H1 (cell line): ENCODE results near the gene CHST1. TPM values are rescaled to one million over a fixed set of nuclear protein-coding genes. Genes with fewer than 3 reads are reported as not detected.

ENCODE experiments used
- CTCF ChIA-PET: fragments of 300-600 bp; sonication (Branson Sonifier 250); formaldehyde crosslinking; loops from one replicate; lab custom pipeline; 2021; ENCODE audit not compliant: partially characterized antibody; lab: Charles Lee
- POLR2A ChIA-PET: fragments of 300-600 bp; sonication (Branson Sonifier 250); formaldehyde crosslinking; loops from one replicate; lab custom pipeline; 2021; ENCODE audit warnings: inconsistent platforms; ENCODE audit not compliant: partially characterized antibody; lab: Charles Lee
- DNase-seq, 2 experiments: peaks; one replicate each; pipeline versions ENCODE4 v3.0.0 to v3.0.0-alpha.2; 2010 to 2022; ENCODE audit warnings: low spot score in 2 of 2, low read depth in 1 of 2, mixed read lengths in 1 of 2
- FAIRE-seq: peaks from 2 replicates; lab custom pipeline; 2011; peaks lifted over from hg19 to GRCh38; lab: Jason Lieb, UNC
- H2AFZ ChIP-seq: 2 replicates; pipeline ENCODE4 v1.8.1; 2012; ENCODE audit warnings: low read length, inconsistent platforms
- H2AK5ac ChIP-seq: 2 replicates; pipeline ENCODE4 v1.6.1; 2013; ENCODE audit warnings: low read depth, low read length
- H2BK120ac ChIP-seq: replicated peaks from 2 replicates; pipeline ENCODE3; 2013; ENCODE audit warnings: low read depth, low read length, inconsistent platforms
- H2BK12ac ChIP-seq: 2 replicates; pipeline ENCODE4 v1.6.1; 2013; ENCODE audit warnings: low read depth, low read length
- H2BK15ac ChIP-seq: 2 replicates; pipeline ENCODE4 v1.6.1; 2013; ENCODE audit warnings: low read length
- H2BK20ac ChIP-seq: 2 replicates; pipeline ENCODE4 v1.6.1; 2013; ENCODE audit warnings: low read length
- H2BK5ac ChIP-seq: 2 replicates; pipeline ENCODE4 v1.6.1; 2013; ENCODE audit warnings: low read depth, low read length
- H3K14ac ChIP-seq: 2 replicates; pipeline ENCODE4 v1.6.1; 2013; ENCODE audit warnings: inconsistent platforms; ENCODE audit not compliant: insufficient read length
- H3K18ac ChIP-seq: 2 replicates; pipeline ENCODE4 v1.6.1; 2013; ENCODE audit warnings: low read length; ENCODE audit errors: extremely low read depth
- H3K23ac ChIP-seq: 2 replicates; pipeline ENCODE4 v1.6.1; 2013; ENCODE audit warnings: inconsistent platforms; ENCODE audit not compliant: insufficient read length
- H3K23me2 ChIP-seq: 2 replicates; pipeline ENCODE4 v1.6.1; 2013; ENCODE audit warnings: low read depth, low read length
- H3K27ac ChIP-seq: 2 replicates; pipeline ENCODE4 v1.6.1; 2011; ENCODE audit warnings: low read depth, low read length, inconsistent platforms
- H3K27me3 ChIP-seq, 4 experiments: replicated peaks in 1 of 4; 1 replicate in 1 of 4; 2 replicates in 3 of 4; pipeline versions ENCODE4 v1.6.1 to v1.8.1; 2011 to 2013; ENCODE audit warnings: low read length in 3 of 4, mild to moderate bottlenecking in 3 of 4, inconsistent platforms in 2 of 4, mixed read lengths in 2 of 4, moderate library complexity in 1 of 4; ENCODE audit not compliant: control insufficient read depth in 3 of 4, insufficient read depth in 3 of 4; ENCODE audit errors: extremely low read depth in 1 of 4
- H3K36me3 ChIP-seq, 4 experiments: 2 replicates each; pipeline versions ENCODE4 v1.6.1 to v1.8.1; 2011 to 2013; ENCODE audit warnings: mild to moderate bottlenecking in 4 of 4, low read length in 3 of 4, moderate library complexity in 2 of 4, control low read depth in 1 of 4, inconsistent platforms in 1 of 4; ENCODE audit not compliant: insufficient read depth in 4 of 4, control insufficient read depth in 2 of 4
- H3K4ac ChIP-seq: replicated peaks from 2 replicates; pipeline ENCODE3; 2013; ENCODE audit warnings: low read length, low read depth, mixed read lengths, inconsistent platforms; ENCODE audit not compliant: insufficient read length
- H3K4me1 ChIP-seq, 4 experiments: replicated peaks in 1 of 4; 1 replicate in 1 of 4; 2 replicates in 3 of 4; pipeline versions ENCODE4 v1.6.1 to v1.8.1; 2011 to 2013; ENCODE audit warnings: low read length in 3 of 4, inconsistent platforms in 2 of 4, mixed read lengths in 1 of 4; ENCODE audit not compliant: insufficient read depth in 4 of 4, control insufficient read depth in 3 of 4
- H3K4me2 ChIP-seq, 2 experiments: 2 replicates each; pipeline versions ENCODE4 v1.6.1 to v1.8.1; 2011 to 2013; ENCODE audit warnings: low read depth in 2 of 2, low read length in 2 of 2, control low read depth in 1 of 2, inconsistent platforms in 1 of 2, mild to moderate bottlenecking in 1 of 2; ENCODE audit not compliant: insufficient read depth in 1 of 2
- H3K4me3 ChIP-seq, 4 experiments: fragments of 200-600, 300-600 bp in 1 of 4; sonication (generic), shearing (Covaris generic), sonication (Bioruptor Twin) in 1 of 4; 2 replicates each; pipeline versions ENCODE4 v1.5.1 to v1.8.1; 2011 to 2016; ENCODE audit warnings: low read length in 4 of 4, low read depth in 3 of 4, control low read depth in 2 of 4, inconsistent platforms in 2 of 4, mild to moderate bottlenecking in 2 of 4, mixed read lengths in 1 of 4, moderate library complexity in 1 of 4; ENCODE audit not compliant: insufficient read depth in 2 of 4; ENCODE audit errors: extremely low read depth in 1 of 4
- H3K56ac ChIP-seq: replicated peaks from 2 replicates; pipeline ENCODE3; 2013; ENCODE audit warnings: low read depth, mild to moderate bottlenecking, mixed read lengths, low read length, inconsistent platforms; ENCODE audit not compliant: insufficient read length
- H3K79me1 ChIP-seq: 2 replicates; pipeline ENCODE4 v1.6.1; 2013; ENCODE audit warnings: low read depth, low read length, control low read depth
- H3K79me2 ChIP-seq, 2 experiments: 2 replicates each; pipeline versions ENCODE4 v1.6.1 to v1.8.1; 2012 to 2013; ENCODE audit warnings: low read length in 2 of 2, mild to moderate bottlenecking in 2 of 2, inconsistent platforms in 1 of 2; ENCODE audit not compliant: insufficient read depth in 2 of 2, control insufficient read depth in 1 of 2
- H3K9ac ChIP-seq, 4 experiments: replicated peaks in 1 of 4; 1 replicate in 1 of 4; 2 replicates in 3 of 4; pipeline versions ENCODE4 v1.6.1 to v1.8.1; 2011 to 2013; ENCODE audit warnings: low read depth in 3 of 4, low read length in 3 of 4, control low read depth in 2 of 4, mild to moderate bottlenecking in 2 of 4, moderate library complexity in 2 of 4, inconsistent platforms in 1 of 4; ENCODE audit errors: extremely low read depth in 1 of 4
- H3K9me3 ChIP-seq, 2 experiments: 2 replicates each; pipeline versions ENCODE4 v1.6.1 to v1.8.1; 2012 to 2013; ENCODE audit warnings: mild to moderate bottlenecking in 2 of 2, moderate library complexity in 2 of 2, control low read depth in 1 of 2, inconsistent platforms in 1 of 2, low read depth in 1 of 2, low read length in 1 of 2, mixed read lengths in 1 of 2; ENCODE audit not compliant: insufficient read depth in 2 of 2
- H4K20me1 ChIP-seq, 2 experiments: replicated peaks in 1 of 2; 2 replicates each; pipeline versions ENCODE3 to v1.8.1; 2011 to 2013; ENCODE audit warnings: inconsistent platforms in 2 of 2, low read length in 2 of 2, mild to moderate bottlenecking in 1 of 2; ENCODE audit not compliant: insufficient read depth in 2 of 2, control insufficient read depth in 1 of 2
- H4K5ac ChIP-seq: 2 replicates; pipeline ENCODE4 v1.6.1; 2013; ENCODE audit warnings: low read length, low read depth, mixed read lengths, inconsistent platforms; ENCODE audit not compliant: insufficient read length
- H4K8ac ChIP-seq: 2 replicates; pipeline ENCODE4 v1.8.0; 2013; ENCODE audit warnings: mild to moderate bottlenecking, moderate library complexity, low read length, inconsistent platforms; ENCODE audit not compliant: insufficient read depth; ENCODE audit errors: extremely low read depth
- H4K91ac ChIP-seq: replicated peaks from 2 replicates; pipeline ENCODE3; 2013; ENCODE audit warnings: low read length, mixed read lengths, inconsistent platforms; ENCODE audit not compliant: insufficient read length
- CTBP2 ChIP-seq: IDR thresholded peaks from 2 replicates; pipeline ENCODE4 v1.7.0; 2011; ENCODE audit warnings: borderline replicate concordance, mild to moderate bottlenecking, moderate library complexity, mixed read lengths, low read length; ENCODE audit not compliant: insufficient read depth, insufficient read length
- EZH2 ChIP-seq: fragments of 200-600 bp; sonication (generic); IDR thresholded peaks from 2 replicates; pipeline ENCODE4 v1.7.1; 2012; ENCODE audit warnings: low read depth, mild to moderate bottlenecking, moderate library complexity, low read length, inconsistent platforms; ENCODE audit not compliant: severe bottlenecking
- KDM4A ChIP-seq: IDR thresholded peaks from one replicate; pipeline ENCODE4 v1.7.1; 2012; ENCODE audit warnings: low read depth, mild to moderate bottlenecking, moderate library complexity, low read length, inconsistent platforms; ENCODE audit not compliant: severe bottlenecking
- RNF2 ChIP-seq: fragments of 200-900, 300-1000 bp; sonication (generic); IDR thresholded peaks from 2 replicates; pipeline ENCODE4 v1.7.1; 2016; ENCODE audit warnings: borderline replicate concordance, low read depth, mild to moderate bottlenecking, antibody characterized with exemption, low read length; ENCODE audit not compliant: poor library complexity, severe bottlenecking; ENCODE audit errors: missing control alignments
- SIX5 ChIP-seq: IDR thresholded peaks from 2 replicates; pipeline ENCODE4 v1.6.1; 2011; ENCODE audit warnings: mild to moderate bottlenecking, low read depth, low read length
- YY1 ChIP-seq: IDR thresholded peaks from 2 replicates; pipeline ENCODE4 v1.6.1; 2011; ENCODE audit warnings: low read depth, mild to moderate bottlenecking, low read length
- WGBS, 2 experiments: shearing (Covaris generic) in 1 of 2; methylation state at CpG; one replicate each; pipeline versions ENCODE4 v1.1.6 to v1.1.7; 2013 to 2015; ENCODE audit warnings: low lambda C conversion rate in 2 of 2, mixed read lengths in 2 of 2, inconsistent platforms in 1 of 2, low coverage in 1 of 2, missing lambda C conversion rate in 1 of 2; ENCODE audit not compliant: insufficient replicate concordance in 2 of 2, insufficient coverage in 1 of 2, insufficient read length in 1 of 2; ENCODE audit errors: extremely low coverage in 1 of 2, missing lambda C conversion rate in 1 of 2; 5-methylcytosine and 5-hydroxymethylcytosine counted together
- polyA plus RNA-seq, 7 experiments: library from polyadenylated mRNA; depleted of rRNA in 3 of 7; stranded (reverse) in 5 of 7; unstranded in 2 of 7; fragments of >200 nt in 5 of 7; fragments of 200-250 nt in 2 of 7; gene quantifications; 1 replicate in 5 of 7; 2 replicates in 1 of 7; 4 replicates in 1 of 7; pipeline versions ENCODE4 v1.2.1 to v1.2.3, GENCODE V29; 2011 to 2013; ENCODE audit warnings: missing spikeins in 2 of 7, mixed read lengths in 2 of 7
- total RNA-seq: library from RNA; stranded (reverse); fragmentation: NEBNext Ultra II Directional; extraction: Animal tissue kit (Norgen Biotek cat#: 25700); gene quantifications from 2 replicates; pipeline ENCODE4 v1.2.1, GENCODE V29; 2021

Gene CHST1
- total and polyA plus RNA-seq, 2 of the 8 experiments (the other 6 are each of a cell fraction or from before 2014, with no cell fraction given) = 1.6 to 3.8 TPM

DNA sequence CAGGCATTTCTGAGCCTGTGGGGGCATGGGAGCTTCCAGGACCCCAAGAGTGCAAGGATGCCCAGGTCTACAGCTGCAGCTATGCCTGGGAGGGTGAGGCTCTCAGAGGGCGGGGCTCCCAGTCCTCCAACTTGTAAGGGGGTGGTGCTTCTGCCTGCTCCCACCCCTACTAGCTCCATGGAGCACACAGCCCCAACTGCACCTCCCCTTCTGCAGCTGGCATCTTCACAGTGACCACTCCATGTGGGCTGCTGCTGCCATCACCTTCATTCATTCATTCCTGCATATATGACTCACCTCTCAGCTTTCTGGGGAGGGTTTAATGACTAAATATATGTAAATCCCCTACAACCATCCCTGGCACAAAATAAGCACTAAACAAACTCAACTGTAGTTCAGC is 43.8 kb downstream of the CHST1 start:
- Histone ChIP-seq H3K23me2 (no peaks in the 10 kb centered on the region), H3K56ac (no peak overlapping the region), H3K27me3 (no peaks in the 10 kb centered on the region), H3K9ac (no peak overlapping the region), H4K5ac (no peak overlapping the region), H3K4me3 (no peak overlapping the region), H3K79me2 (no peaks in the 10 kb centered on the region), H2BK120ac (no peak overlapping the region), H3K79me1 (no peaks in the 10 kb centered on the region), H3K4ac (no peak overlapping the region), H3K27ac (no peak overlapping the region), H2BK5ac (no peak overlapping the region), H3K14ac (no peak overlapping the region), H2AK5ac (no peak overlapping the region), H4K20me1 (no peaks in the 10 kb centered on the region), H3K4me2 (no peak overlapping the region), H3K36me3 (no peaks in the 10 kb centered on the region), H3K9me3 (no peaks in the 10 kb centered on the region), H2BK12ac (no peak overlapping the region), H2BK20ac (no peak overlapping the region), H4K8ac (no peak overlapping the region), H3K23ac (no peak overlapping the region), H3K4me1 (no peaks in the 10 kb centered on the region; a peak in 1 of 7 replicates), H3K18ac (no peak overlapping the region), H2AFZ (no peak overlapping the region), H2BK15ac (no peak overlapping the region), H4K91ac (no peak overlapping the region)
- ChIA-PET POLR2A (no interaction called here), CTCF (interaction anchor here (2.3 to 2.6 kb wide), 2 partner anchors 33 to 150 kb away, joined by 7 to 9 read pairs; no protein-coding TSS in a partner anchor)
- 50% methylated on average over 1 of the region's 1 CpG; no CpG with 5 or more reads in 1 of the 2 experiments for WGBS, 2 experiments
- DNase-seq = no peak
- no peak for FAIRE-seq
- no peak for TF ChIP-seq YY1
- TF ChIP-seq CTBP2 = no peak
- TF ChIP-seq EZH2 = no peak
- TF ChIP-seq KDM4A = no peak
- no peak for TF ChIP-seq SIX5
- no peak for TF ChIP-seq RNF2
